GM18498 (cell line): ENCODE data around the gene OPRM1.

ENCODE experiments used
- ATAC-seq: cut with Tn5 transposase; IDR thresholded peaks from one replicate; pipeline ENCODE4 v1.9.1; 2021; ENCODE audit warnings: mild to moderate bottlenecking, moderate library complexity; ENCODE audit not compliant: unreplicated experiment

OPRM1 gene

DNA sequence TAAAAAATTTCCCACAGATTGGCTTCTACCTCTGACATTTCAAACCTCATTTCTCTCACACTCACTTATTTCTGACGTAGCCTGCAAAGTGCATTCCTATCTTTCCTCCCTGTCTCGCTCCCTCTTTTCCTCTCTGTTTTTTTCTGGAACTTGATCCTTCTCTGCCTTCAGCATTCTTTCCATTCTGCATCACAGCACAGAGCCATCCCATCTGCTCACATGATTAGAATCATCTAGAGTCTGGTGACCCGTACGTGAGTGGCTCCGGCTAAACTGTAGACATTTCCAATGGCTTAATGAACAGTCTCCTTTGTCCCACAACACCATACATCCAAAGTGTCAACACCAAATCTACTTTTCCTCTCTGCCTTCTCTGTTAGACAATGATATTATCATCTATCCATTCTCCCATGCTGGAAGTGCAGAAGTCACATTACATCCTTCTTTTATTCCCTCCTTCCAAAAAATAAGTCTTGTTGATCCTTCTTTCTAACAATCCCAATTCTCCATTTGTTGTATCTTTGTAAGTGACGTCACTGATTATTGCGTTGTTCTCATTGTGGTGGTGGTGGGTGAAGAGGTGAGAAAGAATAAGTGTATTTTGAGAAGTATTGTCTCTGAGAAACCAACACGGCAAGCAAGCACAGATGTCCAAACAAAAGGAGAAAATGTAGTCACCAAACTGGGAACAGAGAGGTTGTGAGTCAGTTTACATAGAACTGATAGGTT, 41.6 kb downstream of the OPRM1 start:
- ATAC-seq = no peak

DNA sequence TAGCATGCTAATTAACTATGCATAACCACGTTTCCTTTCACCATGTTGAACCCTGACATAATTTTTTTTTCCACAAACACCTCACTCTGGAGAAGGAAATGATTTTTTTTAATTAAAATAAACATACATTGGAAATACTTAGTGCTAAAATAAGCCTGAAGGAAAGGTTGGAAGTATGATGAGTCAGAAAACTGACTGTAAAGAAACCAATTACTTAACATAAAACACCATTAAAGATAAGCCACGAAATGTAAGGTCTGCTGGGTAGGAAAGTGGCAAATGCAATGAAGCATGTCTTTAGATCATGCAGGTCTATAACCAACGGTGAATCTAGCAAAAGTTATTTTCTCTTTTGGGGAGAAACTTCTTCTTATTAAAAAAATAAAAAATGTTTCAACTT, 47.5 kb downstream of the OPRM1 start:
- ATAC-seq = no peak

DNA sequence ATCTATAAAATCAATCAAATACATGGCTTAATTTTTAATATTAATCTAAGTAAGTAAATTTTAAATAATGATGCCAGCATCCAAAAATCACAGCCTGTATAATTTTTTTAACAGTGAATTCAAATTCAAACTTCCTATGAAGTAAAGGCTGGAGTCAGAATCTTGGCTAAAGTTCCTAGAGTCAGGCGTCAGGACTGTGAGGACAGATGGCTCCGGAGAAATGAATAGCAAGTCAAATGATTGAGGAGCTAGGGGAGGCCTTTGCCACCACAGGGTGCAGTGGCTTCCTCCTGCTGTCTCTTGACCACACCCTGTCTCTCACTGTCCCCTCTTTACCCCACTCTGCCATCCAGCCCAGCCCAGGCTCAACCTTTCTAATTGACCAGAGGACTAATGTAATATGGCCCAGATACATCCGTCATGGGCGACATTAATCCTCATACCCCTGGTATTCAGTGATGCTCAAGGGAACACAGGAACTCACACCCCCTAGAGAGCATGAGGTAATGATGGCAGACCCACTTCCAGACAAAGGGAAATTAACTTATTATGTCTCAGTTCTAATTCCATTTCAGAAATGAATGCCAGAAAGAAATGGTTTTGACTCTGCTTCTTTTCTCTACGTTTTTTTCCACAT, 53.4 kb downstream of the OPRM1 start:
- ATAC-seq = no peak

DNA sequence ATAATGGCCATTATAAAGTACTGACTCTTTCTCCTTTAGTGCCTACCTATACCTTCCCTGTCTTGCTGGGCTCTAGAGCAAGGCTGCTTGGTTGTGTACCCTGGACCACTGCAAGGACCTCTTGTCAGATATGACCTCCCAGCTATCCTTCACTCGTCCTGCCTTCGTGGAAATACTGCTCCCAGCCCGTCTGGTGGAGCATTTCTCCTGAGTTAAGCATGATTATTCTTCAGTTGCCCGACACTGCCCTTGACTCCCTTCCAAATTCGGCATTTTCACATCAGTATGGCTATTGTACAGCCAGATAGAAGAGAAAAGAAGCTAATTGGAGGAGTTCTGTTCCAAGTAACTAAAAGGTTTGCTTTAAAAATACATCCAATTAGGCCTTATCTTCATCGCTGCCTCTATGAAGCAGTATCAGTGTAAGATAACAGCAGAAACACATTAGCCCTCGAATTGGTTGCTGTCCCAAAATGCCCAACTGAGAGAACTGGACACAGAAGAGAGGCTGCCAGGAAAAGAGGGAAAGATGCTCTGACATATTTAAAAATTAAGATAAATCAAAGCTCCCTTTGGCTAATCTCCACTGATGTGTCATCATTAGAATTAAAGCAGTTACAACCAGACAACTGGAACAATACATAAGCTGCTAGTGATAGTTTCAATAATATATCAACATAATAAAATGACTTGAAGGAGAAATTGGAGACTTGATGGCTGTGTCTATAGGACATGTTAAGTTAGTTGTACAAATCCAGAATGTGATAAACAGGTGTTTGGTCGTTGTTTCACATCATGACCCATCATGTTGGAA, 54.4 kb downstream of the OPRM1 start:
- ATAC-seq = no peak

DNA sequence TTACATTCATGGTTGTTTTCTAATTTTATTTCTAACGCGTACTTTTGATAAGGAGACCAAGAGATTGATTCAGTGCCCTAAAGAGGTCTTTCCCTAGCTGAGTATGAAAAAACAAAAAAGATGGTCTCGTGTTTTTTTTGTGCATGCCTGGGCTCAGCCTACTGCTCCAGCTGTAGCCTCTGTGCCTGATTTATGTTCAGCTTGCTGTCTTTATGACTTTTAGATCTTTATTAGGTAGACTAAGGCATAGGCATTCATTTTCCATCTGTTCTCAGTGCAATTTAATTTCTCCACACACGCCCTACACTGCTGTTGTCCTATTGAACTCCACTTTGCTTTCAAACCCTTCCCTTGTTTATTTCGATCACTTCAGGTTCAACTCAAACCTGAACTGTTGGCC, 56.5 kb downstream of the OPRM1 start:
- no peak for ATAC-seq

DNA sequence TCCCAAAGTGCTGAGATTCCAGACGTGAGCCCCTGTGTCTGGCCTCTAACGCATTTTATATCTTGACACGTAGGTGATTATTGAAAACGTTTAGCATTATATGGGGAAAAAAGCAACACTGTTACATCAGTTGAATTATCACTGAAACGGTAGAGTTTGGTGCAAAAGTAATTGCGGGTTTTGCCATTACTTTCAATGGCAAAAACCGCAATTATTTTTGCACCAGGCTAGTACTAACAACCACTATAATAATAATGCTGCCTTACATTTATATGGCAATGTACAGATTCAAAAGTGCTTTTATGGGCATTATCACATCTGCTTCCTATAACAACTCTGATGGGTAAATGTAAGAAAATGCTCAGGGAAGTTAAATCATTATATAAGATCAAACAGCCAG, 57.3 kb downstream of the OPRM1 start:
- no peak for ATAC-seq

DNA sequence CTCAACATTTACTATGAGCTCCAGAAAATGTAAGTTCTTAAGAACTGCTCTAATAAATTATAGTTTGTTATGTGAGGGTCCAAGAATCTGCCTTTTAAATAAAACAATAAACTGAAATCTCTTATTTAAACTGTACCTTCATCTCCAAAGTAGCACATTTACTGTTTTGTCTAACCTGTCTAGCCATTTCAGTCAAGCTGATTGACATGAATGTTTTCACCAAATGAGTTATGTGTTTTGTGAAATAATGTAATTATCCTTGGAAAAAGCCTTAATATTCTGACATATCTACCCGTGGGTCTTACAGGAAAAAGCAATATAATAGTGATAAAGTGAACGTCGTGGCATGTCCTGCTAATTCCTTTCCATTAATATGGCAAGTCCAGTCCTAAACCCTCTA, 57.8 kb downstream of the OPRM1 start:
- ATAC-seq = no peak

DNA sequence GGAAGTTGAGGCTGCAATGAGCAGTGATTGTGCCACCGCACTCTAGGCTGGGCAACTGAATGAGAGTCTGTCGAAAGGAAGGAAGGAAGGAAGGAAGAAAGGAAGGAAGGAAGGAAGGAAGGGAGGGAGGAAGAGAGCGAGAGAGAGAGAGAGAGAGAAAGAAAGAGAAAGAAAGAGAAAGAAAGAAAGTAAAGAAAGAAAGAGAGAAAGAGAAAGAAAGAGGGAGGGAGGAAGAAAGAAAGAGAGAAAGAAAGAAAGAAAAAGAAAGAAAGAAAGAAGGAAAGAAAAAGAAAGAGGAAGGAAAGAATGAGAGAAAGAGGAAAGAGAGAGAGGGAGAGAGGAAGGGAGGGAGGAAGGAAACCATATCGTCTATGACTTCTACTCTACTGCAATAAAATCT, 60.2 kb downstream of the OPRM1 start:
- ATAC-seq = no peak

DNA sequence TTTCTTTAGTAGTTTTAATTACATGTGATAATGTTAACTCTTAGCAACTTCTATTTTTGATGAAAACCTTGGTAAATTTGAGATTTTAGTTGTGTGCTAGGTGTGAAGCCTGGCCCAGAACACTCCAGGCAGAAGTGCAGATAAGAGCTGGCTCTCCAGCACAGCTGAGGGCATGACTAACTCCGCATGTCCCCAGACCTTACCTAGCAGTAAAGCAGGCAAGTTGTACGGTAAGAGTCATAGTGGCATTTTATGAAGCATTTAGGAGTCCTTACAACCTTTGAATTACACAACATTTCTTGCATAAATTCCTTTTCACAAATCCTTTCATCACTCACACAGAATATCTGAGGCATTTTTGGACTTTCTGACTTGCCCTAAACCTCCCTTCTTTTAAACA, 67.2 kb downstream of the OPRM1 start:
- no peak for ATAC-seq

DNA sequence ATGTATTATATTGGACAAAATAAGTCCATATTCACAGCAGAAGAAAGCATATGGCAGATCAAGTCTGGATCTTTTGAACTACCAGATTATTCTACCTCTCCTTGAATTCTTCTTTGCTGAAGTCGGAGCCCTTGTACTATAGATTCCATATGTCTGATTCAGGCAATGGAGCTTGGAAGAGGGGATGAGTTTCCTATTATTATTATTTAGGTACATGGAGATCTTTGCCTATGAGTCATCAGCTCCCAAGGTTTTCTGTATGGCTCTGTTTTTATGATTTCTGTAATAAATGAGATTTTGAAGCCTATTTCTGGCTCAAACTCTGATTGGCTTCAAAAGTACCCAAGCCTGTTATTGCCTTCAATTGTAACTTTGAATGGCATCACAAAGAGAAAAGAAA, 72.0 kb downstream of the OPRM1 start:
- no peak for ATAC-seq

DNA sequence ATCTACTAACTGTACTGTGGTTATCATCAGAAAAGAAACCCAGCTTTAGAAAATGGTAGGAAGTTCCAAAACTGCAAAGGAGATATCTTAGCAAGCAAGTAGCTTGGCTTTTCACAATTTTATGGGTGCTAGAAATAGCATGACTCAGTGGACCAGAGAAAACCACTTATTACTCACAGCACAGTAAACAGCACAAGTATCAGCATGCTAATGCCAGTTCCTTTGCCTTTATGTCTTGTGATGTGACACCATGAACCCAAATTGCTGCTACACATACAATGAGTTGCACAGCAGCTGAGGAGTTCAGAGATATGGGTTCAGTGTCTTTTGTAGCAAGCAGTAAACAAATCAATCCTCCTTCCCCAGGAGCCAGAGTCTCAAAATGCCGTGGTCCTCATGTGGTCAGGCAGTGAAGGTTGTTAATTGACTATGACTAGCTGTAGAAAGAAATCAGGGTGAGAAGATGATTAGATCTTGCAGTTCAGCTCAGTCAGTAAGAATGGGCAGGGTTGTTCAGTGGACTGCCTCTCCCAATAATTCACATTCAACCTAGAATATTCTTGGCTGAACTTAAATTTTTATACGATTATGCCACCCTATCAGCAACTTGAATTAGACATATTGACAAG, 73.3 kb downstream of the OPRM1 start:
- ATAC-seq = no peak

DNA sequence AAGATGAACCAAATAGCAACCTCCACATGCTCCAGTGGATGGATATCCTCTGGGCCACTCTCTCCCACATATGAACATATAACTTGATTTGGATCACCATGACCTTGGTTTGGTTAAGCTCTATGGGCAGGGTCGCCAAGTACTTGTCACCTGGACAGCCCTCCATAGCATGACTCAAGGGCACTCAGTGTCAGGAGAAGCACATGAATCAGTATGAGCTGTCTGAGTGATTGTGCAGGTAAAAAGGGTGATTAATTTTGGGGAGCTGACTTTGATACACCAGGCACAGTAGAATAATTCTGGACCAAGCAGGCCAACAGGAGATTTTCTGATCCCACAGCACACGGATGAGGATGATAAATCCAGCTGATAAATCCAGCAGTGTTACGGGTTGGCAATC, 74.4 kb downstream of the OPRM1 start:
- no peak for ATAC-seq

DNA sequence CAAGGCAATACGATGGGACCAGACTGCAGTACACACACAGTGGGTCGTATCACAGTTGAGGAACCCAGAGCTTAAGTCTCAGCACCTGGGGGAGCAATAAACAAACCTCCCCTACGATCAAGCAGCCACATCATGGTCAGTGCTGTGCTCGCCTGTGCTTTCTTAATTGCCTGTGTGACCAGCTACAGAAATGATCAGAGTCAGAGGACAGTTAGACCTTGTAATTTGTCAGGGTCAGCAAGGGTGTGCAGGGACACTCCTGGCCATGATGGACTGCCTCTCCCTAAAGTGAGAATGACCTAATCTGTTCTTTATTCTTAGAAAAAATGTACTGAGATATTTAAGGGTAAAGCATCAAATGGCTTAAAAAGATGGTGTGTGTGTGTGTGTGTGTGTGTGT, 78.4 kb downstream of the OPRM1 start:
- no peak for ATAC-seq

DNA sequence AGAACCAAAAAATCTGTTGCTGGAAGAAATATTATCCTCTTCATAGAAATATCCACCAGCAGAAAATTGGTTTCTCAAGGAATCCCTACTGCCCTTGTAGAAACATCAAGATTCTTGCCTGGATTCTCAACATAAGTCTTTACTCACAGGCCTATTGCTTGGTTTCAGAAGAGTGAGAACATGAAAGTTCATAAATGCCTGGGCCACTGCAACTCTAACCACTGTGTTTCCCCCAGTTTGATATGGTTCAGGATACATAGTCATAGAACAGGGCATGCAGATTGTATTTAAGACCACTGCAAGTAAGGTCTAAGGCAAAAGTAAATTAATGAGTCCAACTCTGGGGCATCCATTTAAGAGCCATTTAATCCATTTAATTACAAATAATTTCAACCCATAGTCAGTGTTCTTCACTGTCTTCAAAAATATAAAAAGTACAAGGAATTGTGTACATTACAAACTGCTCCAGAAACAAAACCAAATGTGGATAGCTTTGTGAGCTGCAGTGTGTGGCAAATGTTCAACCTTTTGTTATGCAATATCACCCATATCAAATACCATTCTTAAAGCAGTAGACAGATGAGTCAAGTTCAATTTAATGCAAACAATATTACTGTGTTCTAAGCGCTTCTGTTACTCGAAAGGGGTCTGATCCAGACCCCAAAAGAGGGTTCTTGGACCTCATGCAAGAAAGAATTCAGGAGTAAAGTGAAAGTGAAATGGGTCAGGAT, 83.3 kb downstream of the OPRM1 start:
- ATAC-seq = no peak

DNA sequence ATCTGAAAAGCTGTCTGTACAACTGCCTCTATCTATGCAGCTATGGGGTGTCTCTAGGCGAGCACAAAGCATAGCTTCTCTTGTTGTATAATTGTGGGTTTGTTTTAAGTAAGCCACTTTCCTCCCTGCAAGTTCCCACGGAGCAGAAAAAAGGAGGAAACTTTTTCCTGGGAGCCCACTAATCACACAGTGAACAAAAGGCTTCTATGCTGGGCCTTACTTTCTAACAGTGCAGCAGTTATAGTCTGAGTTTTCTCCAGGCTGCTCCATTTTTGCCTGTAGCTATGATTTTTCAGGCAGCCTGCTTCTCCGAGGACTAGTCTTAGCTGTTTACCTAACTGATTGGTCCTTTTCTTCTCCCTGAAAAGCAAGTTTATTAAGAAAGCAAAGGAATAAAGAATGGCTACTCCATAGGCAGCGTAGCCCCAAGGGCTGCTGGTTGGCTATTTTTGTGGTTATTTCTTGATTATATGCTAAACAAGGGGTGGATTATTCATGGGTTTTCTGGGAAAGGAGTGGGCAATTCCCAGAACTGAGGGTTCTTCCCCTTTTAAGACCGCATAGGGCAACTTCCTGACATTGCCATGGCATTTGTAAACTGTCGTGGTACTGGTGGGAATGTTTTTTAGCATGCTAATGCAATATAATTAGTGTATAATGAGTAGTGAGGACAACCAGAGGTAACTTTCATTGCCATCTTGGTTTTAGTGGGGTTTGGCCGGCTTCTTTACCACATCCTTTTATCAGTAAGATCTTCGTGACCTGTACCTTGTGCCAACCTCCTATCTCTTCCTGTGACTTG, 84.3 kb downstream of the OPRM1 start:
- ATAC-seq = no peak

DNA sequence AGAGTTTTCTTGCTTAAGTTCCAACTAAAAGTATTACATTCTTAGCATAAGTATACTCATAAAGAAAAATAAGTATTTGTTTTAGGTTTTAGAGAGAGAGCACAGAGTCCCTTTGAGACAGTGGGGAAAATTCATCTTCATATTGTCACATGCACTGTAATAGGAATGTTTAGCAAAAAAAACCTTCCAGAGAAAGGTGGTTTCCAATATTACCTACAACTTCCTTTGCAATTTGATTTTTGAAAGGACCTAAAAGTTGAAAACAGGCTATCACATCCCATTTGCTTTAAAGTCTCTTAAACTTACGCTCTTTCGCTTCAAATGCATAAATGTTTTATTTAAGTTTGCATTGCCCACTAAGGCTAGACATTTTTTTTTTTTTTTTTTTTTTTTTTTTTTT, 86.4 kb downstream of the OPRM1 start:
- no peak for ATAC-seq

DNA sequence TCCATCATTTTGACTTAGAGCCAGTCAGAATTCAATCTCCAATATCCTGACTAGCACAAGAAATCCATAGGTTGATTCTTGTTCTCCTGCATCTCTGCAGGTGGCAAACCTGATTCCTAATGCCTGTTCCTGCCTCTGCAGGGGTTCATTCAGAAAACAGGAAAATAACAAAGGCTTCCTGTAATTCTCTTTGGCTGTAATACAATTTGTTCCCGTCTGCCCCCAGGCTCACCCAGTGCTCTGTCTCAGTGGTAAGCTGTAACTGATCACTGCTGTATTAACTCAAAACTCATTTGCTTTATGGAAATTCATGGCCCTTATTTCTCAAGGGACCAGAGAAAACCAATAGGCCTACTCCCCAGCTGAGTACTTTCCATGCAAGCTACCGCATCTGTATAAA, 88.6 kb downstream of the OPRM1 start:
- ATAC-seq = no peak

DNA sequence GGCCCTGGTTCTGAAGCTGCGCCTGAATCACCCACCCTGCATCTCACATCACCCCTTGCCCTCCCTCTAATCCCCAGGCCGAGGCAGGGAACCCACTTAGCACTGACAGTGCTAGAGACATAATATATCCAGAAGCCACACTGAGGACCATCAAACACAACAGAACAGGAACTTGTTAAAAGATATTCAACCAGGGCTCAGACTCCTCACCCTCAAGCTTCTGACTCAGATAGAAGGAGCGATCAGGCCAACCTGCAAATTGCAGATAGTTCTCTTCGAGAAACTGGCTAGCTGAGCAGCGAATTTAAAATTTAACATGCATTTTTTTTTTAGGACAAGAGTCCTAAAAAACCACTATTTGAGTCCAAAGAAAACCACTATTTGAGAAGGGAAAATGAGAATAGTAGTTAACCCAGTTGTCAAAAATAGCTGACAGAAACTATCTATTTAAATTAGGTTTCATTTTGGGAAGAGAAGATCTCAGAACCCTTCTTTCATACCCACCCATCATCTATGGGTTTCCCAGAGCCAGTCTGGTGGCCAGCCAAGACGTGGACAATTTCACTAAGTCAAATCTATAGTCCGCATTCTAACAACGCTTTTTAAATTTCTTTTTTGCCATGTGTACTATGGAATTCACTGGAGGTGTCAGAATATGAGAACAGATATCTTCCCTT, 95.6 kb downstream of the OPRM1 start:
- peak; percentile 47 for ATAC-seq

DNA sequence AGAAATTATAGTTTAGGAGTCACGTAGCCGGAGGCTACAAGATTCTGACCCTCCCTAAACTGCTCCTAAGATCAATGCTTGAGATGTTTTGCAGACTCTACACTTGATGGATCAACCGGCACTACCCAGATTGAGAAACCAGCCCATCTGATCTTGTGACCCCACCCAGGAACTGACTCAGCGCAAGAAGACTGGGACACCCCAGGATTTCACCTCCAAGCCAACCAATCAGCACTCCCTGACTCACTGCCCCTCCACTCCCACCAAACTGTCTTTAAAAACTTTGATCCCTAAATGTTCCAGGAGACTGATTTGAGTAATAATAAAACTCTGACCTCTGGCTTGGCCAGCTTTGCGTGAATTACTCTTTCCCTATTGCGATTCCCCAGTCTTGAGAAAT, 99.8 kb downstream of the OPRM1 start:
- ATAC-seq = no peak

DNA sequence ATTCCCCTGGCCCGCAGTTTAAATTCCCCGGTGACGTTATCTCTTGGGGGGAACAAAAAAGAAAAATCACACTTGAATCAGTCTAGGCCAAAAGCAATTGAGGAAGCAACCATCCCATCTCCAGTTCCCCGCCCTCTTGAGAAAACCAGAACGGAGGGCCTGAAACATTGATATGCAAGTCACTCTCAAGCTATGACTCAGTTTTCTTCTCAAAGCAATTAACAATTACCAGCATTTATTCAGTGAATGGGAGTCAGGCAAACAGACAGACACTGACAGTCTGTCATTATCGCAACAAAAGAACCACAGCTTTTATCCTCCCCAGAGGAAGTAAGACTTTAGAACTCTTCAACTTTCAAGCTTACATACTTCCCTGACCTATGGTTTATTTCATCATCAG, 100.9 kb downstream of the OPRM1 start:
- ATAC-seq = no peak
